Skeletal muscle satellite cell (primary cell): Measurements from ENCODE around the gene SH3PXD2A.

Source experiments
- H3K27me3 ChIP-seq: 2 replicates; pipeline ENCODE4 v1.7.0; 2013; ENCODE audit warnings: low read length; ENCODE audit not compliant: control insufficient read depth, insufficient read depth
- H3K36me3 ChIP-seq: 2 replicates; pipeline ENCODE4 v1.7.0; 2013; ENCODE audit warnings: mild to moderate bottlenecking, control low read depth, low read length; ENCODE audit not compliant: insufficient read depth
- H3K4me1 ChIP-seq: 2 replicates; pipeline ENCODE4 v1.7.0; 2013; ENCODE audit warnings: low read length; ENCODE audit not compliant: control insufficient read depth, insufficient read depth
- H3K4me2 ChIP-seq: 2 replicates; pipeline ENCODE4 v1.7.0; 2013; ENCODE audit warnings: mild to moderate bottlenecking, low read length
- H3K4me3 ChIP-seq: 2 replicates; pipeline ENCODE4 v1.7.0; 2013; ENCODE audit warnings: low read length
- H3K9ac ChIP-seq: 2 replicates; pipeline ENCODE4 v1.7.0; 2013; ENCODE audit warnings: mild to moderate bottlenecking, low read depth, low read length, moderate library complexity
- H3K9me3 ChIP-seq: replicated peaks from 2 replicates; pipeline ENCODE4 v1.7.0; 2013; ENCODE audit warnings: mild to moderate bottlenecking, control low read depth, low read length

SH3PXD2A gene

DNA sequence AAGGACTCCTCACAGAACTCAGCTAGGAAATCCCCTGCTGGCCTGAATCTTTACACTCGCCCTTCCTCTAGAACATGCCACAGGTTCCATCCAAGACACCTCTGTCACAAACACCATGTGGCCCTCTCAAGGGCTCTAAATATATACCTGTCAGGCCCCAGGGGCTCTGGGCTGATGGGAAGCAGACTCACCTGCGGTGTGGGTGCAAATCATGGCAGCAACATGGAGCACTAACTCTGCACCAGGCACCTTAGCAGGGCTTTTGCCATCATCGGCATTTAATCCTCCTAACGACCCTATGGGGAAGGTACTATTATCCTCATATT is 17.3 kb downstream of the SH3PXD2A start:
- Histone ChIP-seq H3K4me1 (peaks cover 61% of the 10 kb centered on the region), H3K4me2 (peak overlapping the region; percentile 7), H3K4me3 (no peak overlapping the region), H3K9ac (no peak overlapping the region), H3K27me3 (no peaks in the 10 kb centered on the region), H3K9me3 (no peaks in the 10 kb centered on the region), H3K36me3 (no peaks in the 10 kb centered on the region)

GRCh38 chr10:103837370-103838069 is 17.9 kb downstream of the SH3PXD2A start:
- Histone ChIP-seq H3K36me3 (no peaks in the 10 kb centered on the region), H3K27me3 (no peaks in the 10 kb centered on the region), H3K9ac (no peak overlapping the region), H3K4me1 (peaks cover 58% of the 10 kb centered on the region), H3K4me3 (no peak overlapping the region), H3K9me3 (no peaks in the 10 kb centered on the region), H3K4me2 (peak overlapping the region; percentile 7)

DNA sequence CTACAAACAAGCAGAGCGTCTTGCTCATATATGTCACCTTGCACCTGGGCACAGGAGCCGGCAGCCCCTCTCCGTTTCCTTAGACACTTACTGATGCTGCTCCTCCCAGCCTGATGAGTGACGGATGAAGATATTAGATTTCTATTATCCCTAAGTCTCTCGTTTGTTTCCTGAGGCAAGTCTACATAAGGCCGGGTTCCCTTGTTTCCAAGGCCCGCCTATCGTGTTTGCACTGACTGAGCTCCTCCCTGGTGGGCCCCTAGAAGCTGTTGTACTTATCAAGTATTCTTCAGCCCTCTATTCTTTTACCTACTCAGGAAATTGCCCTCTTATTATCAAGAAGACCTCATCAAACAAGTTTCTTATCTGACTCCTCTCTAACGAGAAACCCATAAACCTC is 18.5 kb downstream of the SH3PXD2A start:
- H3K4me1 ChIP-seq = peaks cover 58% of the 10 kb centered on the region
- H3K36me3 ChIP-seq = no peaks in the 10 kb centered on the region
- H3K27me3 ChIP-seq = no peaks in the 10 kb centered on the region
- H3K9ac ChIP-seq = no peak overlapping the region
- H3K9me3 ChIP-seq = no peaks in the 10 kb centered on the region
- no peak overlapping the region for H3K4me2 ChIP-seq
- no peak overlapping the region for H3K4me3 ChIP-seq

- no peaks in the 10 kb centered on the region for H3K27me3 ChIP-seq
- H3K36me3 ChIP-seq = no peaks in the 10 kb centered on the region
- H3K9ac ChIP-seq = no peak overlapping the region
- H3K4me3 ChIP-seq = no peak overlapping the region
- H3K9me3 ChIP-seq = no peaks in the 10 kb centered on the region
- peaks cover 58% of the 10 kb centered on the region for H3K4me1 ChIP-seq
- no peak overlapping the region for H3K4me2 ChIP-seq
Observed at GRCh38 chr10:103836273-103836672, 19.1 kb downstream of the SH3PXD2A start.

GRCh38 chr10:103835096-103836050 is 20.0 kb downstream of the SH3PXD2A start:
- H3K36me3 ChIP-seq = no peaks in the 10 kb centered on the region
- H3K4me3 ChIP-seq = no peak overlapping the region
- no peak overlapping the region for H3K9ac ChIP-seq
- H3K9me3 ChIP-seq = no peaks in the 10 kb centered on the region
- H3K4me2 ChIP-seq = no peak overlapping the region
- H3K27me3 ChIP-seq = no peaks in the 10 kb centered on the region
- peaks cover 52% of the 10 kb centered on the region for H3K4me1 ChIP-seq

GRCh38 chr10:103834436-103835095 is 20.8 kb downstream of the SH3PXD2A start:
- Histone ChIP-seq H3K36me3 (no peaks in the 10 kb centered on the region), H3K9me3 (no peaks in the 10 kb centered on the region), H3K27me3 (no peaks in the 10 kb centered on the region), H3K4me3 (no peak overlapping the region), H3K4me2 (no peak overlapping the region), H3K4me1 (peaks cover 44% of the 10 kb centered on the region), H3K9ac (no peak overlapping the region)

DNA sequence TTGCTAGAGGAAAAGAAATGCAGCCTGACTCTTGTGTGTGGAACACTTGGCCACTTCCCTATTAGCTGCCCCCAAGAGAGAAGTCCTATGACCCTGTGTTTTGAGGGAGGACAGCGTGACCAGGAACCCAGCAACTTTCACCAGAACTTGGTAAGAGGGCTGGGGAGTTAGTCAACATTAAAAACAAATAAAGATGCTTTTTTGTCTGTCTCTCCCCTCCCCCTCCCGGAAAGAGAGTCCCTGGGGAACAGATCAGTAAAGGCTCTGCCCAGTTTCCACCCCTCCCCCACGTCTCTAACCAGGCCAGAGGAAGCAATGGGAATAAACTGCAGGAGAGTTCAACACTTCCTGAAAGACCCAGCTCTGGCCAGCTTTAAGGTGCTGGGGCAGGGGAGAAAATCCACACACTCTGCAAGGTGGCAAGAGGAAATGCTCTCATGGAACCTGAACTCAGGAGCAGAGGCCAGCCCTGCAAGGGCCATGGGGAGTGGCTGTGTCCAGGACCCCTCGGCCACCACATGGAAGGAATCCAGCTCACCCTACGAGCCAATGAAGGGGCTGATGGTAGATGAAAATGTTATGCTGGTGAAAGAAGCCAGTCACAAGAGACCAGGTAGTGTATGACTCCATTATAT is 21.5 kb downstream of the SH3PXD2A start:
- Histone ChIP-seq H3K4me2 (peak overlapping the region; percentile 42), H3K4me1 (peaks cover 38% of the 10 kb centered on the region), H3K9ac (no peak overlapping the region), H3K27me3 (no peaks in the 10 kb centered on the region), H3K36me3 (no peaks in the 10 kb centered on the region), H3K4me3 (no peak overlapping the region), H3K9me3 (no peaks in the 10 kb centered on the region)

GRCh38 chr10:103832806-103833205 is 22.6 kb downstream of the SH3PXD2A start:
- H3K4me1 ChIP-seq = peaks cover 27% of the 10 kb centered on the region
- H3K4me3 ChIP-seq = no peak overlapping the region
- H3K36me3 ChIP-seq = no peaks in the 10 kb centered on the region

GRCh38 chr10:103829838-103830465 is 25.4 kb downstream of the SH3PXD2A start:
- Histone ChIP-seq H3K4me3 (no peak overlapping the region), H3K36me3 (no peaks in the 10 kb centered on the region), H3K9me3 (no peaks in the 10 kb centered on the region), H3K4me1 (peaks cover 14% of the 10 kb centered on the region), H3K27me3 (no peaks in the 10 kb centered on the region), H3K9ac (no peak overlapping the region), H3K4me2 (no peak overlapping the region)

More at GRCh38 chr10:103832806-103833205, 22.6 kb downstream of the SH3PXD2A start:
- no peak overlapping the region for H3K4me2 ChIP-seq
- no peaks in the 10 kb centered on the region for H3K27me3 ChIP-seq
- H3K9ac ChIP-seq = no peak overlapping the region
- no peaks in the 10 kb centered on the region for H3K9me3 ChIP-seq

DNA sequence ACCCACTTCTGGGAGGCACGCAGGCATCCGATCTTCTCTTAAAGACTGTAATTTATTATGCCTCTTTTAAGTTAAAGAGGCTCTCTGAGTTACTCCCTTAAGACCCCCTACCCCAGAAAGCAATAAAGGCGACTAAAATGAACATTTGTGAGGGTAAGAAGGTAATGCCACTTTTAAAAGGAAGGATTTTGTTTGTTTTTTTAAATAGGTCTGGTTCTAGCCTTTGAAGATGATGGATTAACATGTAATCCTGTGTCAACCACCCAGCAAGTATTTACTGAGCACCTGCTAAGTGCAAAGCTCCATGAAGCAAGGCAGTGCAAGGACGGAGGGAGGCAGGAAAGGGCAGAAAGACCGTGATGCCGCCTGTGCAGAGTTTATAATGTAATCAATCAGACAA is 26.1 kb downstream of the SH3PXD2A start:
- Histone ChIP-seq H3K4me3 (no peak overlapping the region), H3K4me2 (no peak overlapping the region), H3K27me3 (no peaks in the 10 kb centered on the region), H3K36me3 (no peaks in the 10 kb centered on the region), H3K4me1 (peaks cover 9% of the 10 kb centered on the region), H3K9ac (no peak overlapping the region), H3K9me3 (no peaks in the 10 kb centered on the region)
